Measurements from ENCODE around the gene ATG12. TPM values are rescaled to one million over a fixed set of nuclear protein-coding genes. Genes with fewer than 3 reads are reported as not detected.
A peak's percentile ranks its signal among the peaks of the same experiment; 100 is the strongest.
"Not testable (repeated sequence)": the region's sequence is repeated elsewhere in the genome, so short reads cannot be mapped to it uniquely, and the experiment has no call there.

The ATG12 gene
- total and polyA plus RNA-seq, 9 donors: 29.4 to 49.4 (median 33.8) TPM

GRCh38 chr5:115835481-115835880 lies 5.9 kb downstream of the ATG12 start:
- Histone ChIP-seq H3K4me3 (no peak overlapping the region), H3K9me3 (no peaks in the 10 kb centered on the region), H3K4me1 (ENCODE audit: insufficient read depth) (peaks cover 6% of the 10 kb centered on the region), H3K27me3 (no peaks in the 10 kb centered on the region), H3K36me3 (no peaks in the 10 kb centered on the region), H3K27ac (no peak overlapping the region)
- TF ChIP-seq EP300 (IDR thresholded peaks at IDR 0.05) (no peak), POLR2A (IDR thresholded peaks at IDR 0.05) (no peak), CTCF (IDR thresholded peaks at IDR 0.05) (no peak)
- intact Hi-C loops (cut with DNase I): no loop called here
- WGBS, 3 donors: 89 to 96% (median 92%) methylated on average over 4 of the region's 4 CpGs
- no peak for DNase-seq

- Histone ChIP-seq H3K4me3 (no peak overlapping the region), H3K27me3 (no peaks in the 10 kb centered on the region), H3K9me3 (no peaks in the 10 kb centered on the region), H3K27ac (no peak overlapping the region), H3K36me3 (no peaks in the 10 kb centered on the region), H3K4me1 (ENCODE audit: insufficient read depth) (no peaks in the 10 kb centered on the region)
- intact Hi-C loops (cut with DNase I): no loop called here
- WGBS, 3 donors: 50 to 56% (median 52%) methylated on average over 2 of the region's 2 CpGs
- peak in 1 of 5 donors; percentile 32 for DNase-seq
- no peak for TF ChIP-seq POLR2A (IDR thresholded peaks at IDR 0.05)
- TF ChIP-seq CTCF (IDR thresholded peaks at IDR 0.05): peak; percentile 48 to 52 (median 50)
- TF ChIP-seq EP300 (IDR thresholded peaks at IDR 0.05): no peak
Measured at GRCh38 chr5:115831163-115831768, 10.1 kb downstream of the ATG12 start.

- Histone ChIP-seq H3K36me3 (no peaks in the 10 kb centered on the region), H3K4me3 (no peak overlapping the region), H3K27me3 (no peaks in the 10 kb centered on the region), H3K4me1 (ENCODE audit: insufficient read depth) (no peaks in the 10 kb centered on the region), H3K9me3 (no peaks in the 10 kb centered on the region), H3K27ac (no peak overlapping the region)
- no peak for DNase-seq
- TF ChIP-seq CTCF (IDR thresholded peaks at IDR 0.05) (no peak), EP300 (IDR thresholded peaks at IDR 0.05) (no peak), POLR2A (IDR thresholded peaks at IDR 0.05) (no peak)
- 93 to 97% (median 95%) methylated on average over 5 of the region's 5 CpGs for WGBS, 3 donors
- intact Hi-C loops (cut with DNase I): no loop called here
Measured at GRCh38 chr5:115829913-115830312, 11.5 kb downstream of the ATG12 start.

DNA sequence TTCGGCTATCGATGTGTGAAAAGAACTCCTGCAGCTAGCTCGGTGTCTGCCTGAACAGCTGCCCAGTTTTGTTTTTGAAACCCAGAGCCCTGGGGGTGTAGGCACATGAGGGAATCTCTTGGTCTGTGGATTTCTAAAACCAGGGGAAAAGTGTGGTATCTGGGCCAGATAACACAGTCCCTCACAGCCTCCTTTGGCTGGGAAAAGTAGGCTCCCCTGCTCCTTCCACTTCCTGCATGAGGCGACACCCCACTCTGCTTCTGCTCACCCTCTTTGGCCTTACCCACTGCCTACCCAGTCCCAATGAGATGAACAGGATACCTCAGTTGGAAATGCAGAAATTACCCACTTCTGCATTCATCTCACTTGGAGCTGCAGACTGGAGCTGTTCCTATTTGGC lies 15.4 kb downstream of the ATG12 start:
- no peaks in the 10 kb centered on the region for H3K36me3 ChIP-seq
- no peak for DNase-seq
- no peak overlapping the region for H3K4me3 ChIP-seq
- intact Hi-C loops (cut with DNase I): no loop called here
- no peaks in the 10 kb centered on the region for H3K4me1 ChIP-seq (ENCODE audit: insufficient read depth)
- H3K27ac ChIP-seq: no peak overlapping the region
- no peaks in the 10 kb centered on the region for H3K27me3 ChIP-seq
- TF ChIP-seq CTCF (IDR thresholded peaks at IDR 0.05): no peak
- TF ChIP-seq EP300 (IDR thresholded peaks at IDR 0.05): no peak
- TF ChIP-seq POLR2A (IDR thresholded peaks at IDR 0.05): no peak
- WGBS, 3 donors: 96 to 98% (median 98%) methylated on average over 4 of the region's 4 CpGs
- H3K9me3 ChIP-seq: no peaks in the 10 kb centered on the region

GRCh38 chr5:115824983-115825382 lies 16.4 kb downstream of the ATG12 start:
- H3K4me3 ChIP-seq; H3K4me1 ChIP-seq (ENCODE audit: insufficient read depth); intact Hi-C loops (cut with DNase I); H3K36me3 ChIP-seq; H3K9me3 ChIP-seq; H3K27ac ChIP-seq; H3K27me3 ChIP-seq; DNase-seq: not testable (repeated sequence)
- 97 to 100% (median 97%) methylated on average over 1 of the region's 1 CpG for WGBS, 3 donors
